ENCODE measurements around the gene CCDC27. TPM values are rescaled to one million over a fixed set of nuclear protein-coding genes. Genes with fewer than 3 reads are reported as not detected.
A peak's percentile ranks its signal among the peaks of the same experiment; 100 is the strongest.
"Not testable (repeated sequence)": the region's sequence is repeated elsewhere in the genome, so short reads cannot be mapped to it uniquely, and the experiment has no call there.

The CCDC27 gene
- total RNA-seq, 4 donors from 2014 or later, result not detected

DNA sequence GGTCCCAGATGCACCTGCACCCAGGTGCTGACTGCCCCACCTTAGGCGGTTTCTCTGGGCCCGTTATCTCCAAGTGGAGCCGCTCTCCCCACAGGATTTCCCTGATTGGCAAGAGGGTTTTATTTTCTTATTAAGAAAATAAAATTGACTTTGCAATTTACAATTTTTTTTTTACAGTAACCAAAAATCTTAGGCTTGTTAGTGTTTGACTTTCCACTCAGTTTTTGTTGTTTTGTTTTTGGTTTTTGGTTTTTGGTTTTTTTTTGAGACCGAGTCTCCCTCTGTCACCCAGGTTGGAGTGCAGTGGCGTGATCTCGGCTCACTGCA lies 4.8 kb upstream of the CCDC27 start:
- H3K27me3 ChIP-seq, result peaks cover 9% of the 10 kb centered on the region
- H3K36me3 ChIP-seq, result no peaks in the 10 kb centered on the region
- H3K27ac ChIP-seq, result peak overlapping the region; percentile 70 to 82 (median 81)
- no peaks in the 10 kb centered on the region for H3K9me3 ChIP-seq
- in situ Hi-C loops (cut with MboI; ENCODE audit: low pct_ligation_motif_present in 1 of 4, low pct_unique_long_range_greater_than_20kb in 1 of 4, low sequenced_read_pairs in 3 of 4) (no loop called here), intact Hi-C loops (cut with DNase I; ENCODE audit: low total_unique reads) (no loop called here)
- 33% methylated on average over 5 to 6 of the region's 6 CpGs for WGBS, 2 donors (ENCODE audit: low coverage in 1 of 2)
- peak overlapping the region; percentile 53 to 82 (median 60) for H3K4me3 ChIP-seq
- H3K4me1 ChIP-seq, result peaks cover 4 to 16% (median 8%) of the 10 kb centered on the region in 4 donors
- DNase-seq, result no peak
- TF ChIP-seq EP300 (IDR thresholded peaks at IDR 0.05; ENCODE audit: low read depth), result no peak
- TF ChIP-seq, protein P1, sequence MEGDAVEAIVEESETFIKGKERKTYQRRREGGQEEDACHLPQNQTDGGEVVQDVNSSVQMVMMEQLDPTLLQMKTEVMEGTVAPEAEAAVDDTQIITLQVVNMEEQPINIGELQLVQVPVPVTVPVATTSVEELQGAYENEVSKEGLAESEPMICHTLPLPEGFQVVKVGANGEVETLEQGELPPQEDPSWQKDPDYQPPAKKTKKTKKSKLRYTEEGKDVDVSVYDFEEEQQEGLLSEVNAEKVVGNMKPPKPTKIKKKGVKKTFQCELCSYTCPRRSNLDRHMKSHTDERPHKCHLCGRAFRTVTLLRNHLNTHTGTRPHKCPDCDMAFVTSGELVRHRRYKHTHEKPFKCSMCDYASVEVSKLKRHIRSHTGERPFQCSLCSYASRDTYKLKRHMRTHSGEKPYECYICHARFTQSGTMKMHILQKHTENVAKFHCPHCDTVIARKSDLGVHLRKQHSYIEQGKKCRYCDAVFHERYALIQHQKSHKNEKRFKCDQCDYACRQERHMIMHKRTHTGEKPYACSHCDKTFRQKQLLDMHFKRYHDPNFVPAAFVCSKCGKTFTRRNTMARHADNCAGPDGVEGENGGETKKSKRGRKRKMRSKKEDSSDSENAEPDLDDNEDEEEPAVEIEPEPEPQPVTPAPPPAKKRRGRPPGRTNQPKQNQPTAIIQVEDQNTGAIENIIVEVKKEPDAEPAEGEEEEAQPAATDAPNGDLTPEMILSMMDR (IDR thresholded peaks at IDR 0.05), result no peak
- no peak for TF ChIP-seq POLR2AphosphoS5 (IDR thresholded peaks at IDR 0.05)
- TF ChIP-seq POLR2A (IDR thresholded peaks at IDR 0.05), result no peak

- H3K4me1 ChIP-seq, result peaks cover 4 to 16% (median 8%) of the 10 kb centered on the region in 4 donors
- no peaks in the 10 kb centered on the region for H3K36me3 ChIP-seq
- in situ Hi-C loops (cut with MboI; ENCODE audit: low pct_ligation_motif_present in 1 of 4, low pct_unique_long_range_greater_than_20kb in 1 of 4, low sequenced_read_pairs in 3 of 4) (no loop called here), intact Hi-C loops (cut with DNase I; ENCODE audit: low total_unique reads) (no loop called here)
- no peaks in the 10 kb centered on the region for H3K9me3 ChIP-seq
- H3K27ac ChIP-seq, result peak overlapping the region in 1 of 4 donors; percentile 81
- H3K4me3 ChIP-seq, result peak overlapping the region in 1 of 4 donors; percentile 82
- 68 to 73% methylated on average over 5 to 13 of the region's 13 CpGs for WGBS, 2 donors (ENCODE audit: low coverage in 1 of 2)
- H3K27me3 ChIP-seq, result peaks cover 14% of the 10 kb centered on the region
- no peak for DNase-seq
- TF ChIP-seq POLR2A (IDR thresholded peaks at IDR 0.05) (no peak), EP300 (IDR thresholded peaks at IDR 0.05; ENCODE audit: low read depth) (no peak), POLR2AphosphoS5 (IDR thresholded peaks at IDR 0.05) (no peak)
- TF ChIP-seq, protein P1 (IDR thresholded peaks at IDR 0.05), result no peak
Measured at GRCh38 chr1:3747903-3748302, 4.3 kb upstream of the CCDC27 start.

DNA sequence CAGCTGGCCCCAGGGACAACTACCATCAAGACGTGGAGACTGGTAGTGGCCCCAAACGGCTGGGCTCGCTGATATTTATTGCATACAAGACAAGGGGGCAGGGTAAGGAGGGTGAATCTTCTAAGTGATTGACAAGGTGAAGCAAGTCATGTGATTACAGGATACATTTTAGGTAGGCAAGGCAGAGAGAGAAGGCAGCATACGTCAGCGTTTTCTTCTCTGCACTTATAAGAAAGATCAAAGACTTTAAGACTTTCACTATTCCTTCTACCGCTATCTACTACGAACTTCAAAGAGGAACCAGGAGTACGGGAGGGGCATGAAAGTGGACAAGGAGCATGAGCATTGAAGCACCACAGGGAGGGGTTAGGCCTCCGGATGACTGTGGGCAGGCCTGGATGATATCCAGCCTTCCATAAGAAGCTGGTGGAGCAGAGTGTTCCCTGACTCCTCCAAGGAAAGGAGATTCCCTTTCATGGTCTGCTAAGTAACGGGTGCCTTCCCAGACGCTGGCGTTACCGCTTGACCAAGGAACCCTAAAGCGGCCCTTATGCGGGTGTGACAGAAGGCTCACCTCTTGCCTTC lies 3.8 kb upstream of the CCDC27 start:
- not testable (repeated sequence) for DNase-seq

GRCh38 chr1:3749512-3749911 lies 2.7 kb upstream of the CCDC27 start:
- H3K4me1 ChIP-seq, result peaks cover 4 to 16% (median 8%) of the 10 kb centered on the region in 4 donors
- TF ChIP-seq EP300 (IDR thresholded peaks at IDR 0.05; ENCODE audit: low read depth) (no peak), POLR2A (IDR thresholded peaks at IDR 0.05) (no peak), POLR2AphosphoS5 (IDR thresholded peaks at IDR 0.05) (no peak)
- TF ChIP-seq, protein P1 (IDR thresholded peaks at IDR 0.05), result no peak
- 17 to 55% methylated on average over 1 to 5 of the region's 5 CpGs for WGBS, 2 donors (ENCODE audit: low coverage in 1 of 2)
- DNase-seq, result no peak
- intact Hi-C loops (cut with DNase I; ENCODE audit: low total_unique reads), result no loop called here
- H3K27me3 ChIP-seq, result peaks cover 15% of the 10 kb centered on the region
- H3K36me3 ChIP-seq, result no peaks in the 10 kb centered on the region
- H3K9me3 ChIP-seq, result no peaks in the 10 kb centered on the region
- H3K4me3 ChIP-seq, result no peak overlapping the region
- no peak overlapping the region for H3K27ac ChIP-seq
- in situ Hi-C loops (cut with MboI; ENCODE audit: low pct_ligation_motif_present in 1 of 4, low pct_unique_long_range_greater_than_20kb in 1 of 4, low sequenced_read_pairs in 3 of 4), result no loop called here

More for the DNA sequence above, 3.8 kb upstream of the CCDC27 start:
- 67 to 68% methylated on average over 6 to 15 of the region's 15 CpGs for WGBS, 2 donors (ENCODE audit: low coverage in 1 of 2)
- H3K27ac ChIP-seq; intact Hi-C loops (cut with DNase I; ENCODE audit: low total_unique reads); H3K9me3 ChIP-seq; H3K4me3 ChIP-seq; in situ Hi-C loops (cut with MboI; ENCODE audit: low pct_ligation_motif_present in 1 of 4, low pct_unique_long_range_greater_than_20kb in 1 of 4, low sequenced_read_pairs in 3 of 4); H3K36me3 ChIP-seq: not testable (repeated sequence)
- H3K4me1 ChIP-seq, result peaks cover 4 to 16% (median 8%) of the 10 kb centered on the region in 4 donors
- peaks cover 15% of the 10 kb centered on the region for H3K27me3 ChIP-seq

DNA sequence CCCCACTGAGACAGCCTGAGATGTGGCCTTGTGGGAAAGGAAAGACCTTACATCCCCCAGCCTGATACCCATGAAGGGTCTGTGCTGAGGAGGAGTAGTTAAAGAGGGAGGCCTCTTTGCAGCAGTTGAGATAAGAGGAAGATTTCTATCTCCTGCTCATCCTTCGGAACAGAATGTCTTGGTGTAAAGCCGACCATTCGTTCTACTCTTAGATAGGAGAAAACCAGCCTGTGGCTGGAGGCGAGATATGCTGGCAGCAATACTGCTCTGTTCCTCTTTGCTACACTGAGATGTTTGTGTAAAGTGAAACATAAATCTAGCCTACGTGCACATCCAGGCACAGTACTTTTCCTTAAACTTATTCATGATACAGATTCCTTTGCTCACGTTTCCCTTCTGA lies 1.5 kb upstream of the CCDC27 start:
- no peak overlapping the region for H3K27ac ChIP-seq
- WGBS, 2 donors (ENCODE audit: low coverage in 1 of 2), result 53 to 62% methylated on average over 2 to 6 of the region's 6 CpGs

More for the DNA sequence above, 1.5 kb upstream of the CCDC27 start:
- no peak for TF ChIP-seq POLR2A (IDR thresholded peaks at IDR 0.05)
- TF ChIP-seq POLR2AphosphoS5 (IDR thresholded peaks at IDR 0.05), result no peak
- TF ChIP-seq, protein P1 (IDR thresholded peaks at IDR 0.05), result no peak
- Histone ChIP-seq H3K9me3 (no peaks in the 10 kb centered on the region), H3K27me3 (peaks cover 15% of the 10 kb centered on the region), H3K36me3 (no peaks in the 10 kb centered on the region), H3K4me1 (peaks cover 4 to 16% (median 8%) of the 10 kb centered on the region in 4 donors), H3K4me3 (no peak overlapping the region)
- in situ Hi-C loops (cut with MboI; ENCODE audit: low pct_ligation_motif_present in 1 of 4, low pct_unique_long_range_greater_than_20kb in 1 of 4, low sequenced_read_pairs in 3 of 4) (no loop called here), intact Hi-C loops (cut with DNase I; ENCODE audit: low total_unique reads) (no loop called here)
- no peak for DNase-seq

Data from transverse colon (tissue), 4 donors.